Mesothelial cell of epicardium (in vitro differentiated cells): ENCODE measurements around the gene CIROP. TPM values are rescaled to one million over a fixed set of nuclear protein-coding genes. Genes with fewer than 3 reads are reported as not detected.

Experiments used
- DNase-seq, 2 experiments: peaks; one replicate each; pipeline ENCODE4 v3.0.0; 2021; ENCODE audit warnings: low spot score in 2 of 2; ENCODE audit not compliant: unreplicated experiment in 2 of 2
- H3K27ac Mint-ChIP-seq: 2 replicates; pipeline ENCODE4 v1.8.0; 2021; ENCODE audit warnings: mixed read lengths
- H3K27me3 Mint-ChIP-seq: 2 replicates; pipeline ENCODE4 v1.8.0; 2021; ENCODE audit warnings: low read depth, mixed read lengths
- H3K36me3 Mint-ChIP-seq: 2 replicates; pipeline ENCODE4 v1.8.0; 2021; ENCODE audit warnings: mixed read lengths
- H3K4me1 Mint-ChIP-seq: 2 replicates; pipeline ENCODE4 v1.8.0; 2021; ENCODE audit warnings: mixed read lengths
- H3K4me3 Mint-ChIP-seq: 2 replicates; pipeline ENCODE4 v1.8.0; 2021; ENCODE audit warnings: mild to moderate bottlenecking, moderate library complexity, mixed read lengths
- H3K9me3 Mint-ChIP-seq: 2 replicates; pipeline ENCODE4 v1.8.0; 2021; ENCODE audit warnings: mixed read lengths
- CTCF ChIP-seq: fragments of 200-600 bp; sonication (generic); IDR thresholded peaks from one replicate; pipeline ENCODE4 v1.5.0; 2021; ENCODE audit warnings: antibody characterized with exemption; ENCODE audit not compliant: unreplicated experiment
- total RNA-seq: library from RNA; stranded (reverse); gene quantifications from 3 replicates; pipeline ENCODE4 v1.2.1, GENCODE V29; 2021

Gene CIROP
- total RNA-seq, 1 donor from 2014 or later: not detected

GRCh38 chr14:23125933-23126524 is 21.2 kb upstream of the CIROP start:
- H3K27ac Mint-ChIP-seq: no peak overlapping the region
- no peaks in the 10 kb centered on the region for H3K9me3 Mint-ChIP-seq
- H3K27me3 Mint-ChIP-seq: no peaks in the 10 kb centered on the region
- peaks cover 12% of the 10 kb centered on the region for H3K4me1 Mint-ChIP-seq
- no peak for TF ChIP-seq CTCF
- no peak for DNase-seq
- H3K4me3 Mint-ChIP-seq: no peak overlapping the region
- H3K36me3 Mint-ChIP-seq: peaks cover 24% of the 10 kb centered on the region

DNA sequence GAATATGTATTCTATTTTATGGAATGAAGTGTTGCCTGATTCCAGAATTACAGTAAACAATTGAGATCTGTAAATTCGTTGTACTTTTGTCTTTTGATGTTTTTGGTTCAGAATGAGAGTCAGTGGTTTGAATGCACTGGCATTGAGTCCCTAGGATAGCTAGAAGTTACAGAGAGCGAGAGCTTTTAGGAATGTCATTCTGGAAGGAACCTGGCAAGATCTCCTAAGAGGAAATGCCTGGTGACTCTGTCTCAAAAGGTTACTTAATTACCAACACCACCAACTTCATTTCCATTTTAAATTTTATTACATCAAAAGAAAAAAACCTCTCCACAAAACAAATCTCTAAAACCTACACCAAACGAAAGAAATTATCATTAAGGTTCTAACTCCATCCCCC is 20.2 kb upstream of the CIROP start:
- peaks cover 17% of the 10 kb centered on the region for H3K4me1 Mint-ChIP-seq
- no peak for TF ChIP-seq CTCF
- no peak for DNase-seq
- no peaks in the 10 kb centered on the region for H3K9me3 Mint-ChIP-seq
- H3K27me3 Mint-ChIP-seq: no peaks in the 10 kb centered on the region
- H3K36me3 Mint-ChIP-seq: peaks cover 17% of the 10 kb centered on the region
- no peak overlapping the region for H3K4me3 Mint-ChIP-seq
- peak overlapping the region; percentile 9 for H3K27ac Mint-ChIP-seq

DNA sequence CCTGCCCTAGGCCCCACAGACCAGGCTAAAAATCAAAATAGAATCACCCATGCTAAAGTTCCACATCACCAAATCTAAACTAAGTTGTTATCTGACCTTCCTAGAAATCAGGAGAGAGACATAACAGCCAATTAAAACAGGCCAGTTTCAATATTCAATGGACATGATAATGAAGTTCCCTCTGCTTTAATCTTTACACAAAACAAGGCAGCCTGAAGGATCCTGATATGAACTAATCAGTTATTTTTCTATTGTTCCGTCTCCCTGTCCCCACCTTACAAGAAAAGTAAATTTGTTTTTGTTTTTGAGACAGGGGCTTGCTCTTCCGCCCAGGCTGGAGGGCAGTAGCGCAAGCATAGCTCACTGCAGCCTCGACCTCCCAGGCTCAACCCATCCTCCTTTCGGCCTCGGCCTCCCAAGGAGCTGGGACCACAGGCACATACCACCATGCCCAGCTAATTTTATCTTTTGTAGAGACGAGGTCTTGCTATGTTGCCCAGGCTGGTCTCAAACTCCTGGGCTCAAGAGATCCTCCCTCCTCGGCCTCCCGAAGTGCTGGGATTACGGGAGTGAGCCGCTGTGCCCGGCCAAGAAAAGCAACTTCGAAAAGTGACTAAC is 19.7 kb upstream of the CIROP start:
- no peak for TF ChIP-seq CTCF
- H3K4me1 Mint-ChIP-seq: peaks cover 17% of the 10 kb centered on the region
- no peak for DNase-seq
- H3K27me3 Mint-ChIP-seq: no peaks in the 10 kb centered on the region
- peak overlapping the region; percentile 74 for H3K27ac Mint-ChIP-seq
- H3K4me3 Mint-ChIP-seq: no peak overlapping the region
- no peaks in the 10 kb centered on the region for H3K9me3 Mint-ChIP-seq
- peaks cover 15% of the 10 kb centered on the region for H3K36me3 Mint-ChIP-seq

GRCh38 chr14:23123419-23123818 is 18.6 kb upstream of the CIROP start:
- Mint-ChIP-seq H3K4me3 (no peak overlapping the region), H3K27ac (no peak overlapping the region), H3K4me1 (peaks cover 17% of the 10 kb centered on the region), H3K27me3 (no peaks in the 10 kb centered on the region), H3K36me3 (peaks cover 7% of the 10 kb centered on the region), H3K9me3 (no peaks in the 10 kb centered on the region)
- no peak for TF ChIP-seq CTCF
- no peak for DNase-seq

DNA sequence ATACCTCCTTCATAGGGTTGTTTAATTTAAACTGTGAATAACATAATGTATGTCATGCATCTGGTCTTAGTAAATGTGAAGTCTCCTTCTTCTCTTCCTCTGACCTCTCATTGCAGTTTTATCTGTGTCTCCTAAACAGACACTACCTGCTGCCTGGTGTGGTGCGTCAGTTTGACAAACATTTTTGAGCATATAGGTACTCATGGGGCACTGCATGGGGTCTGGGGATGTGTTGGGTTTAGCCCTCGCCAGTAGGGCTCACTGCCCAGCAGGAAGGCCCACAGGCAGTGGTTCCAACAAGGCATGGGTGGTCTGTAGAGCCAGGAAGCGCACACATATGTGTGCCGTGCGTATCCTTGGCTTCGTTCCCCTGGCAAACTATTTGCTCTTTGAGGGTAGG is 17.3 kb upstream of the CIROP start:
- Mint-ChIP-seq H3K27ac (no peak overlapping the region), H3K27me3 (no peaks in the 10 kb centered on the region), H3K4me3 (no peak overlapping the region), H3K4me1 (peaks cover 17% of the 10 kb centered on the region), H3K36me3 (peaks cover 2% of the 10 kb centered on the region), H3K9me3 (no peaks in the 10 kb centered on the region)
- no peak for DNase-seq
- no peak for TF ChIP-seq CTCF
